A549 (cell line): ENCODE results near the gene HLA-DQB1.
"Not testable (repeated sequence)": the region's sequence is repeated elsewhere in the genome, so short reads cannot be mapped to it uniquely, and the experiment has no call there.

Source experiments
- CTCF ChIP-seq: fragments of >200 bp; sonication (Bioruptor Twin); formaldehyde crosslinking; IDR thresholded peaks from 3 replicates; pipeline ENCODE4 v1.5.1; 2016
- HES2 ChIP-seq: fragments of >200 bp; sonication (Bioruptor Twin); formaldehyde crosslinking; IDR thresholded peaks from 2 replicates; pipeline ENCODE4 v1.6.1; 2016
- MAX ChIP-seq: IDR thresholded peaks from 2 replicates; pipeline ENCODE4 v1.6.1; 2012
- RAD21 ChIP-seq, 2 experiments: fragments of >200 bp in 1 of 2; sonication (Bioruptor Twin) in 1 of 2; formaldehyde crosslinking in 1 of 2; IDR thresholded peaks in 1 of 2; conservative IDR thresholded peaks in 1 of 2; 2 replicates in 1 of 2; 3 replicates in 1 of 2; pipeline ENCODE4 v1.6.1; 2012 to 2018; ENCODE audit warnings: inconsistent platforms in 1 of 2

- TF ChIP-seq CTCF; HES2; MAX; RAD21 (conservative IDR thresholded peaks at IDR 0.05 in 1 of 2, IDR thresholded peaks at IDR 0.05 in 1 of 2): not testable (repeated sequence)
Measured at GRCh38 chr6:32629793-32630192, 36.7 kb downstream of the HLA-DQB1 start.
